GM18505 (cell line): ENCODE data around the gene SUMF1.

Experiments used
- ATAC-seq: cut with Tn5 transposase; IDR thresholded peaks from one replicate; pipeline ENCODE4 v1.9.1; 2021; ENCODE audit not compliant: unreplicated experiment
- POLR2A ChIP-seq: IDR thresholded peaks from 4 replicates; pipeline ENCODE4 v1.6.1; 2011; ENCODE audit warnings: borderline replicate concordance; ENCODE audit not compliant: insufficient read depth, insufficient read length; ENCODE audit errors: extremely low read depth

SUMF1 gene

DNA sequence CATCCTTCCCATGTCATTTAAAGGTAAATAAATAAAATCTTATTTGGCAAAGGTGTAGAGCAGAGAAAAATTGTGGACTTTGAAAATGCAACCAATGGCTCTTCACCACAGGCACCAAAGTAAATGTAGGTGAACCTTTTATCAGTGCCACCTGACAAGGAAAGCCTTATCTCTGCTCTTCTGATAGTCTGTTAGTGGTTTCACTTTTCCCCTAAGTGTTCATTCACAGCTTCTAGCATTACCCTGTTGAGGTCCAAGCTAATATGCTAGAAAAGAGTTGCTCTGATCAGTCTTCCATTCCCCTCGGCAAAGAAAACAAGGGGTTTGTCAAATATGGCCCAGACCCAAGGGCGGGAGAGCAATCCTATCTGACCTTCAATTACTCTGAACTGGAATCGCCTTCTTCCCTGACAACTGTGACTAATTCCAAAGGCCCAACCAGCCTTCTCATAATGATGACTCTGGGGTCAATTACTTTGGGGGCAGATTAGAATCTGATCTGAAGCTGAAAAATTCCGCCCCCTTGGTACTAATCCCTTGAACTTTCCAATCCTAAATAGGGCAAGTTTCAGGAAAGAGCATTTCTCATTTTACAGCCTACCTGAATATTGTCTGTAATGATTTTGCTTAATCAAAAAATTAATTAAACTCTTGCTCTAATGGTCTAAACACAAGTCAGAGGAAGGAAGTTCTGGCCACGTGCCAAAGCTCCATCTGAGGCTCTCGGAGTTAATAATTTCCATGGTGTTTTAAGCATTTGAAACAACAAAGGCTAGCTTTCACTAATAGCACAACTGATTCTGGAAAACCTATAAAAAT, 111.5 kb downstream of the SUMF1 start:
- ATAC-seq, result no peak
- no peak for TF ChIP-seq POLR2A

DNA sequence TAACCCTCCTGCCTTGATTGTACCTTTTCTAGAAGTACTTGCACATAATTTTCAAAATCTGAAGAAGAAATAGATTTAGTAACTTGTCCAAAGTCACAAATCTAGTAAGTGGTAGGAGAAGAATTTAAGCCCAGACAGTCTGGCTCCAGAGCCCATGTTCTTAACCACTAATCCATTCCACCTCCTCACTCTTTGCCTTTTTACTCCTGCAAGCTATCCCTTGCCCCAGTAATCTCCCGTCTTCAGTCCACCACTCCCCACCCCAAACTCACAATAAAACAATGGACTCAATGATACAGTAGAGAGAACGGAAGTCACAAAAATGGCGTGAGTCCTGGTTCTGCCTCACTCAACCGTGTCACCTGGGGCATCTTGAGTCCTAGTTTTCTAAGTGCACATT, 115.2 kb downstream of the SUMF1 start:
- no peak for TF ChIP-seq POLR2A
- no peak for ATAC-seq

DNA sequence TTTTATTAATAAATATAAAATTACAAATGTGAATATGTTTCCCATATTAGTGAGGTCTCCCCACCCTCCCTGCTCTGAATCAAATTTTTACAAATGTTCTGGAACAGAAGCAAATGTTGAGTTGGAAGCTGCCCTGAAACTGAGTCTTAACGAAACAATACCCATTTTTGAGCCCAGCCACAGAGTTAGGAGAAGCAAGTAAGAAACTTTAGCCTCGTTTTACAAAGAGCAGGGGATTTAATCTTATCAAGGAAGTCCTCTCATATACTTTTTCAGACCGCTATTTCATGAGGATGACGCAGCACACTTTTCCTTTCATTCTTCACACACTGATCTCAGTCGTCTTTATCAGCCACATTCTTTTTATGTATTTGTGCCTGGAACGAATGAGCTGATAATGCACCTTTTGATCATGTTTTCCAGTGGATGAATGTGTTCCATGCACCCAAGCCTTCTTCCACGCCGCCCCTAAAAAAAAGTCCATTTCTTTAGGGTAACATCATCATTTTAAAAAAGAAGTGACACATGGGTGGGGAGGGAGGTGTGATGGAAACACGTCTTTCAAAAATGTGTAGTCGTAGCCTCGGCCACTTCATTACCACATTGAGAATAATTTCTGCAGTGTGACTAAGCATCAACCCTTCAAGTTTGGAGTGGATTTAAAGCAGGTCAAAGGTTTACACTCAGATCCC, 115.8 kb downstream of the SUMF1 start:
- ATAC-seq, result peak; percentile 40
- no peak for TF ChIP-seq POLR2A

DNA sequence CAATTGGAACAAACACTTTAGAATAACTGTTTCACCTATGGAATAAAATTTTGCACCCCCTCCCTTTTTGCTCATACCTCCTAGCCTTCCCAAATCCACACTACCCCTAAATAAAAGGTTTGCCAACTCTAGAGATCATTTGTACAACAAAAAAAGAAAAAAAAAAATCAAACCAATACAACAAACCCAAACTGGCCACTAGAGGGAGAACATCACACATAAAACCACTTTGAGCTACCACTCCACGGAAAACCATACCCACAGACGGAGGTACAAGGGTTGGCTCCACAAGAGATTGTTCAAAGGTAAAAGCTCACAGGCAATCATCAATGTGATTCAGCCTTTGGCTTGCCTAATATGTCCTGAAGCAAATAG, 116.3 kb downstream of the SUMF1 start:
- peak; percentile 87 for ATAC-seq
- no peak for TF ChIP-seq POLR2A

DNA sequence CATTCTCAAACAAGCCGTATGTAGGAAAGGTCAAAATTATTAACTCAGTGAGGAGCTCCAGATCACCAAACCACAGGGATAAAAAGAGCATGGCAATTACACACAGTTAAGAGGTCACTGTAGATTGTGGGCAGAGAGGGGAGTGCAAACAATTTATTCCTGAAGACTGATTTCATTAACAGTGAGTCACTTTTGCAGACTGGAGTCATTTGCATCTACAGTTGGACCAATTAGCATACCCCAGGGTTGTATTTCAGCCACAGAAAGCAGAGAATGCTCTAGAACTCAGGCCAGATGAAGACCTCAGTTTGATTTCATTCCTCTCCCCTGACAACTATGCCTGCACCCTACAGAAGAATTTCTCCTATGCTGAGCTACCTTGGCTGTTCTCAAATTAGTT, 123.8 kb downstream of the SUMF1 start:
- no peak for TF ChIP-seq POLR2A
- ATAC-seq, result no peak

DNA sequence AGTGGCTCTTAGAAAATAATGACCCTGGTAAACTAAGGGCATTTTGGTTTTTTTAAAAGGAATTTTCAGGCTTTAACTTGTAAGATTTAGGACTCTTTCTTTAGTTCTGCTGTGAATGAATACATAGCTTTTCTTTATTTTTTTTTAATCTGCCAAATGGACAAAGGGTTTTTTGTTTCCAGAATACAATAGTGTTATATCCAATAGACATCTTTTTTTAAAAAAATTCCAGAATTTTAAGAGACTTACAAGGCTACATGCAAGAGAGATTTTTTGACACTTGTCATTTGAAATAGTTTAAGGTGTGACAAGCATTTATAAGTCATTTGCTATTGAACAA, 125.8 kb downstream of the SUMF1 start:
- ATAC-seq, result no peak
- no peak for TF ChIP-seq POLR2A

DNA sequence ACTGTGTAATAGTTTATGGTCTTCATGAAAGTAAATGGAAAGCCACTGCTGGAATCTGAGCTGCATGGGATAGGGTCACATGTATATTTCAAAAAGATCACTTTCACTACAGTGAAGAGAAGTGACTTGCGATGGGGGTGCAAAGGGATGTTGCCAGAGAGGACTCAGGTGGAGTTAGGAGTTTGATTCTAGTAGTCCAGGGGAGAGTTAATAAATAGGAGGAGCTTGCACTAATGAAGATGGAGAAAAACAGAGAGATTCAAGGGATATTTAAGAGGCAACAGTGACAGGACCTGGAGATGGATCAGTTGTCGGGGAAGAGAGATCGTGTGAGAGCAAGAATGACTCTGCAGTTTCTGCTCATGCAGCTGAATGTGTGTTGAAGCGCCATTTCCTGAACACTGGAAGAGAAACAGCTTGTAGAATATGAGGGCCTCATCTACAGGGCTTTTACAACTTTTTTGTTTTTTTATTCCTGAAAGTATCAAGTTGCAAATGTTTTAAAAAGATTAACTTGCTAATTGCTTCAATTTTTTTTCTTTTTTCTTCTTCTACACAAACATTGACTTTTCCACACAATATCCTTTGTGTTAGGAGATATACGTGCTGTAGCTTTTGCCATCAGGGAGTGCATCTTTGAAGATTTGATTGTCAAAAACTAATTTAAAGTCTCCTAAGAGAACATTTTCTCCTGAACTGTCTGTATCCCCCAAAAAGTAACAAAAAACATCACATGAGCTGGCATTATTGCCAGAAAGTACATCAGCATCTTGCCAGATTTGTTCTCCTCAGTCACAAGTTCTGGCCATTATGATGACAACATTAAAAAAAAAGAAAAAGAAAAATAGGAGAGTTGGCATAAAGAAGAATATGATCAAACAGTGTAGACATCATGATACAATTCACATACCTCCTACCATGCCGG, 126.4 kb downstream of the SUMF1 start:
- no peak for TF ChIP-seq POLR2A

DNA sequence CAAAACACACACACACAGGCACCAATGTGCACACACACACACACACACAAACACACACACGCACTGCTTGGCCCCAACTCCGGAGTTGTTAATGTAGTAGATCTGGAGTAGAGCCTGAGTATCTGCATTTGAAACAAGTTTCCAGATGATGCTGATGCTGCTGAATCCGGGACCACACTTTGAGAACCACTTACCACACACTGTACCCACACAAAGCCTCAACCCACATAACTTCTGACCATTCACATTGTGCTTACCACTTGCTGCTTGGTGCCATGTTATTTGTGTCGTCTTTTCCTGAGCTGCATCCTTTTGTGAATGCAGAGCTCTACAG, 127.0 kb downstream of the SUMF1 start:
- no peak for ATAC-seq
- no peak for TF ChIP-seq POLR2A

More for the DNA sequence above, 126.4 kb downstream of the SUMF1 start:
- no peak for ATAC-seq

DNA sequence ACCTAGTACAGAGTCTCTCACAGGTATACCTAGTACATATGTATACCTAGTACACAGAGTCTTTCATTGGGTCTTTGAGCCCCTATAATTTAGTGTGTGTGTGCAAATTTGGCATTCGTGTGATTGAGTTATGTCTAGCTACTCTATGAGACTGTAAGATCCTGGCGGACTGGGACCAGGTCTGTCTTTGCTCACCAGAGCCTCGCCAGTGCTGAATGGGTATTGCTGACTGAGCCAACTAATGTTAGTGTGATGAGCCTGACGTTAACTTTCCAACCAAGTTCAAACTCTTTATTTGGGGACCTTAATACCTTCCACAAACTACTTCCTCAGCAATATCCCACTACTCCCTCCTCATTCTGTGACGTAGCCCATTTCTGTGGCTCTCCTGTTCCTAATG, 128.3 kb downstream of the SUMF1 start:
- ATAC-seq, result no peak
- TF ChIP-seq POLR2A, result no peak

DNA sequence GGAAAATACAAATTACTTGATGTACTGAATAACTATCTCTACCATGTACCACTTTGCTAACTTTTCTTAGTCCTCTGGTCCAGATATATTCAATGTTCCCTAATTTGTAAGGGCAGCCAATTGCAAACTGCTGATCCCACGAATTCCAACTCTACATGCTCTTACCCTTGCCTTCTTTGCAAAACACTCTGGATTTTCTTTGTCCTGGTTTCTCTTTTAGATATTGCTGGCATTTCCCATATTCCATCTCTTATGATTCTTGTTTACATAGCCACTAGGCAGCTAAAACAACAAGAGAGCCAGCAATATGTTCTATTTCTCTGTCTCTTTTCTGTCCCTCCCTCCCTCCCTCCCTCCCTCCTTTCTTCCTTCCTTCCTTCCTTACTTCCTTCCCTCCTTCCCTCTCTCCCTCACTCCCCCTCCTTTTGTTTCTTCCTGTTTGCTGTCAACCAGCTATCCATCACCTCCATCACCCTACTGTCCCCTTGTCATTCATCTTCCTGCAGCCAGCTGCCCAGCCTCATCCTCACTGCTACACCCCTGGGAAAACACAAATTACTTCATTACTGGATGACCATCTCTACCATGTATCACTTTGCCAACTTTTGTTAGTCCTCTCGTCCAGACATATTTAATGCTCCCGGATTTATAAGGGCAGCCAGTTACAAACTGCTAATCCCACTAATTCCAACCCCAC, 130.1 kb downstream of the SUMF1 start:
- ATAC-seq, result no peak
- TF ChIP-seq POLR2A, result no peak

DNA sequence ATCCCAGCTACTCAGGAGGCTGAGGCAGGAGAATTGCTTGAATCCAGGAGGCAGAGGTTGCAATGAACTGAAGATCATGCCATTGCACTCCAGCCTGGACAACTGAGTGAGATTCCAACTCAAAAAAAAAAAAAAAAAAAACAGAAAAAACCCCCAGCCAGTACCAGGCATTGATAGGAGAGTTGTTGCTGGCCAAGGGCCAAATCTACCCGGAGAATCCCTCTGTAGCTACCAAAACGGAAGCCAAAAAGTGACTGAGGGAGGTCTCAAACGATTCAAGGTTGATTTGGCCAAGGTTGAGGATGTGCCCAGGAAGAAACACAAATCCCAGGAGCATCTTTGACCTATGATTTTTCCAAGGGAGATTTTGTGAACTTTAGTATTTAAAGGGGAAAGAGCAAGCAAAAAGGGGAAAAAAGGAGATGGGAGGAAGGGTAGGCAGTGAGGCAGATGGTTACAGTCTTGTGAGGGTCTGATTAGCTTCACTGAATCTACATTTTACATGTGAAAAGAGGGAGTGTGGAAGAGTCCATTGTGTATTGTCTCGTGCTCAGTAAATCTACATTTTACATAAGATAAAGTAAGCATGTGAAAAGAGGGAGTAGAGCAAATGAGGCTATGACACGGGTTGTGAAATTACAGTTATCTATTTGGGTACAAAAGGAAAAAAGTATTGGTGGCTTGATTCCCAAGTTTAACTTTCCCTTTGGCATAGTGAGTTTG, 131.1 kb downstream of the SUMF1 start:
- no peak for ATAC-seq
- no peak for TF ChIP-seq POLR2A

DNA sequence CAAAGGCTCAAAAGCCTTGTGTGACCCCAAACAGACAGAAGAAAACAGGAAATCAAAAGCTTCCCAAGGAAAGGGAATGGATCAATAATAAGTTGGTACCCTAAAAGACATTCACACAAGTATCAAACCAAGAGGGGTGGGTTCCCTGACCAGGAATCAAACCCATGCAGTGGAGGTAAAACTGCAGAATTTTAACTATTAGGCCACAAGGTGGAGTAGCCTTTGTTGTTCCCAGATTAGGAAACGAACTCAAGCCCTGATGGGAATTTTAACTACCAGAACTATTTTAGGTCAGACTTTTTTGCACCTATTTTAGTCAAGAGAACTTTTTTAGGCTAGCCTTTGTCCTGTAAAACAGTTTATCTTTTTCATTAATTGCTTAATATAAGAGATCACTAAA, 132.5 kb downstream of the SUMF1 start:
- TF ChIP-seq POLR2A, result no peak
- ATAC-seq, result no peak

DNA sequence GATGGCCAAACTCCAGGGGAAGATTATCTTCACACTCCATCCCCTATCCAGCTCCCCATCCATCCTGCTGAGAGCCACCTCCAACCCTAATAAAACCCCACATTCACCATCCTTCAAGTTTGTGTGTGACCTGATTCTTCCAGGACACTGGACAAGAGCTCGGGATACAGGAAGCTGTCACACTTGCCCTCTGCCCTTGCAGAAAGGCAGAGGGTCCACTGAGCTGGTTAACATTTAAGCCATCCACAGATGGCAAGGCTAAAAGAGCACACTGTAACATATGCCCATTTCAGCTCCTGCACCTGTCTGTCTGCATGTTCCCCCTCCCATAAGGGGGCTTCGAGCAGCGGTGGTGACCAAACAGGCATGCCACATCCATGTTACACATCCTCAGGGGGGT, 134.1 kb downstream of the SUMF1 start:
- no peak for ATAC-seq
- no peak for TF ChIP-seq POLR2A

DNA sequence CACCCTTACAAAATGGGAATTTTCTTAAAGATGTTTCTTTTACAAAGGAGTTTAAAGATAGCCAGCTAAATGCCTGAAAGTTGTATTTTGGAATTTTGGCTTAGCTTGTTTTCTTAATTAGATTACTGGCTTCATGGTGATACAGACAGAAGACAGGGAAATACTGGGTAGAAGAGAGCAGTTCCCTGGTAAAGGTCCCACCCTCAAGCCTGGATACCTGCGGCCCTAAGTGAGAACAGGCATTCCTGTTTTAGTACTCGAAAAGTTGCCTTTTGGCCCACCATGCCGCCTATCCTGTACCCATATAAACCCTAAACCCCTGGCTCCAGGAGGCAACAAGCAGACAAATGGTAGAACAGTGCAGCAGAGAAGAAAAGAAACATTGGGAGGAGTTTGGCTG, 134.5 kb downstream of the SUMF1 start:
- no peak for ATAC-seq
- no peak for TF ChIP-seq POLR2A
